Measurements from ENCODE around the gene DBX2.
"Not testable (repeated sequence)": the region's sequence is repeated elsewhere in the genome, so short reads cannot be mapped to it uniquely, and the experiment has no call there.

Gene DBX2

GRCh38 chr12:45050751-45051571, at the start of gene DBX2:
TSS of gene DBX2 (minus strand) at chr12:45051099. CDS start at chr12:45050927, 172 bp downstream.
- H3K4me3 ChIP-seq (replicated peaks; ENCODE audit: low read depth, low read length), result peak within 1 kb of the TSS; percentile 23; the same call in 1 of the 2 replicates
- DNase-seq (ENCODE audit: extremely low read depth, low read depth), result no peak
- TF ChIP-seq CTCF (IDR thresholded peaks at IDR 0.05; ENCODE audit: low read depth, low read length, missing control alignments), result no peak

- no peak for TF ChIP-seq CTCF (IDR thresholded peaks at IDR 0.05; ENCODE audit: low read depth, low read length, missing control alignments)
- H3K4me3 ChIP-seq (replicated peaks; ENCODE audit: low read depth, low read length), result no peak overlapping the region
- no peak for DNase-seq (ENCODE audit: extremely low read depth, low read depth)
Observed at GRCh38 chr12:45098766-45099165, 47.9 kb upstream of the DBX2 start.

GRCh38 chr12:45095417-45095816, 44.5 kb upstream of the DBX2 start:
- H3K4me3 ChIP-seq (replicated peaks; ENCODE audit: low read depth, low read length); DNase-seq (ENCODE audit: extremely low read depth, low read depth): not testable (repeated sequence)

- H3K4me3 ChIP-seq (replicated peaks; ENCODE audit: low read depth, low read length), result no peak overlapping the region
- DNase-seq (ENCODE audit: extremely low read depth, low read depth), result no peak
- TF ChIP-seq CTCF (IDR thresholded peaks at IDR 0.05; ENCODE audit: low read depth, low read length, missing control alignments), result no peak
Observed at GRCh38 chr12:45093051-45093450, 42.2 kb upstream of the DBX2 start.

GRCh38 chr12:45089411-45090075, 38.6 kb upstream of the DBX2 start:
- DNase-seq (ENCODE audit: extremely low read depth, low read depth), result no peak
- H3K4me3 ChIP-seq (replicated peaks; ENCODE audit: low read depth, low read length), result no peak overlapping the region
- TF ChIP-seq CTCF (IDR thresholded peaks at IDR 0.05; ENCODE audit: low read depth, low read length, missing control alignments), result no peak

- DNase-seq (ENCODE audit: extremely low read depth, low read depth), result no peak
- H3K4me3 ChIP-seq (replicated peaks; ENCODE audit: low read depth, low read length), result no peak overlapping the region
- TF ChIP-seq CTCF (IDR thresholded peaks at IDR 0.05; ENCODE audit: low read depth, low read length, missing control alignments), result no peak
Observed at GRCh38 chr12:45088608-45089007, 37.7 kb upstream of the DBX2 start.

GRCh38 chr12:45084248-45084647, 33.3 kb upstream of the DBX2 start:
- DNase-seq (ENCODE audit: extremely low read depth, low read depth); H3K4me3 ChIP-seq (replicated peaks; ENCODE audit: low read depth, low read length): not testable (repeated sequence)
